Parathyroid adenoma (tissue), 2 donors: ENCODE data around the gene SLC22A3.

Experiments
- H2AFZ ChIP-seq: fragments of 300-600 bp; sonication (generic); one replicate; pipeline ENCODE4 v1.7.0; 2017; ENCODE audit warnings: antibody characterized with exemption, mild to moderate bottlenecking
- H3K27ac ChIP-seq: fragments of 300-600 bp; sonication (generic); one replicate; pipeline ENCODE4 v1.7.0; 2017
- H3K27me3 ChIP-seq: fragments of 300-600 bp; sonication (generic); one replicate; pipeline ENCODE4 v1.7.0; 2017; ENCODE audit warnings: low read length; ENCODE audit not compliant: control insufficient read depth, insufficient read depth
- H3K36me3 ChIP-seq: fragments of 300-600 bp; sonication (generic); one replicate; pipeline ENCODE4 v1.7.0; 2017; ENCODE audit warnings: low read length; ENCODE audit not compliant: control insufficient read depth, insufficient read depth
- H3K4me1 ChIP-seq: fragments of 300-600 bp; sonication (generic); one replicate; pipeline ENCODE4 v1.7.0; 2017; ENCODE audit warnings: control low read depth
- H3K4me2 ChIP-seq: fragments of 300-600 bp; sonication (generic); one replicate; pipeline ENCODE4 v1.7.0; 2017; ENCODE audit warnings: low read length
- H3K4me3 ChIP-seq: fragments of 300-600 bp; sonication (generic); one replicate; pipeline ENCODE4 v1.7.0; 2017; ENCODE audit warnings: low read depth, low read length
- H3K79me2 ChIP-seq: fragments of 300-600 bp; sonication (generic); one replicate; pipeline ENCODE4 v1.7.0; 2017; ENCODE audit warnings: control low read depth
- H3K9ac ChIP-seq: fragments of 300-600 bp; sonication (generic); one replicate; pipeline ENCODE4 v1.7.0; 2017; ENCODE audit warnings: mild to moderate bottlenecking
- H3K9me3 ChIP-seq: fragments of 300-600 bp; sonication (generic); one replicate; pipeline ENCODE4 v1.7.0; 2017; ENCODE audit warnings: low read length; ENCODE audit not compliant: control insufficient read depth
- CTCF ChIP-seq: fragments of 300-600 bp; sonication (generic); IDR thresholded peaks from one replicate; pipeline ENCODE4 v1.7.0; 2017; ENCODE audit warnings: antibody characterized with exemption, mild to moderate bottlenecking
- donor health status: primary hyperparathyroidism.

Gene SLC22A3

GRCh38 chr6:160358225-160359119 lies 10.3 kb downstream of the SLC22A3 start:
- Histone ChIP-seq H3K9me3 (no peaks in the 10 kb centered on the region), H3K36me3 (no peaks in the 10 kb centered on the region), H3K79me2 (no peaks in the 10 kb centered on the region), H3K4me3 (no peak overlapping the region), H3K27ac (no peak overlapping the region), H3K4me1 (no peaks in the 10 kb centered on the region), H2AFZ (no peak overlapping the region), H3K27me3 (no peaks in the 10 kb centered on the region), H3K4me2 (no peak overlapping the region), H3K9ac (no peak overlapping the region)
- TF ChIP-seq CTCF, result no peak

- no peak overlapping the region for H3K9ac ChIP-seq
- no peak for TF ChIP-seq CTCF
- H3K79me2 ChIP-seq, result no peaks in the 10 kb centered on the region
- H3K36me3 ChIP-seq, result no peaks in the 10 kb centered on the region
- H3K4me2 ChIP-seq, result no peak overlapping the region
- no peak overlapping the region for H3K27ac ChIP-seq
- no peak overlapping the region for H2AFZ ChIP-seq
- H3K4me1 ChIP-seq, result no peaks in the 10 kb centered on the region
- no peaks in the 10 kb centered on the region for H3K27me3 ChIP-seq
- H3K9me3 ChIP-seq, result no peaks in the 10 kb centered on the region
- no peak overlapping the region for H3K4me3 ChIP-seq
Measured at GRCh38 chr6:160360955-160361354, 12.8 kb downstream of the SLC22A3 start.

- no peaks in the 10 kb centered on the region for H3K9me3 ChIP-seq
- no peak overlapping the region for H3K27ac ChIP-seq
- no peaks in the 10 kb centered on the region for H3K79me2 ChIP-seq
- no peaks in the 10 kb centered on the region for H3K4me1 ChIP-seq
- H3K36me3 ChIP-seq, result no peaks in the 10 kb centered on the region
- TF ChIP-seq CTCF, result no peak
- H3K9ac ChIP-seq, result no peak overlapping the region
- H3K4me2 ChIP-seq, result no peak overlapping the region
- no peak overlapping the region for H2AFZ ChIP-seq
- no peak overlapping the region for H3K4me3 ChIP-seq
- no peaks in the 10 kb centered on the region for H3K27me3 ChIP-seq
Measured at GRCh38 chr6:160362556-160362955, 14.4 kb downstream of the SLC22A3 start.

- no peaks in the 10 kb centered on the region for H3K79me2 ChIP-seq
- no peak overlapping the region for H2AFZ ChIP-seq
- no peak overlapping the region for H3K4me2 ChIP-seq
- H3K27ac ChIP-seq, result no peak overlapping the region
- no peaks in the 10 kb centered on the region for H3K9me3 ChIP-seq
- no peaks in the 10 kb centered on the region for H3K36me3 ChIP-seq
- TF ChIP-seq CTCF, result no peak
- H3K27me3 ChIP-seq, result no peaks in the 10 kb centered on the region
- no peak overlapping the region for H3K4me3 ChIP-seq
- no peaks in the 10 kb centered on the region for H3K4me1 ChIP-seq
- no peak overlapping the region for H3K9ac ChIP-seq
Measured at GRCh38 chr6:160363016-160363996, 15.1 kb downstream of the SLC22A3 start.
